GM12878 (cell line): ENCODE data around the gene RASGEF1B. TPM values are rescaled to one million over a fixed set of nuclear protein-coding genes. Genes with fewer than 3 reads are reported as not detected.

Experiments
- ATAC-seq: fragments of 200-7000 bp; cut with Tn5 transposase; 3 replicates; pipeline ENCODE4 v1.9.1; 2020; ENCODE audit warnings: mild to moderate bottlenecking, moderate library complexity
- BruUV-seq: library from RNA; stranded (reverse); fragments of 400-500 nt; replicated peaks from 2 replicates; lab custom pipeline; 2021; lab: Mats Ljungman, UMichigan
- CTCF ChIA-PET: fragments of 300-600 bp; sonication (Branson Sonifier 250); formaldehyde crosslinking; extraction: SDS; loops from one replicate; lab custom pipeline; 2021; ENCODE audit warnings: inconsistent platforms; lab: Yijun Ruan, JAX
- POLR2A ChIA-PET: fragments of 350-600 bp; formaldehyde crosslinking; extraction: SDS; loops from one replicate; lab custom pipeline; 2021; ENCODE audit warnings: inconsistent platforms; lab: Charles Lee
- RAD21 ChIA-PET: fragments of 300-600 bp; sonication (Branson Sonifier 250); formaldehyde crosslinking; loops from one replicate; lab custom pipeline; 2023; ENCODE audit warnings: antibody characterized with exemption; ENCODE audit not compliant: unreplicated experiment; lab: Charles Lee
- SMC1A ChIA-PET: fragments of 300-600 bp; sonication (Branson Sonifier 250); formaldehyde crosslinking; loops from one replicate; lab custom pipeline; 2023; ENCODE audit not compliant: unreplicated experiment, uncharacterized antibody; lab: Charles Lee
- DNase-seq: peaks from one replicate; pipeline ENCODE4 v3.0.0-alpha.2; 2011; ENCODE audit warnings: low read depth, low spot score
- FAIRE-seq: peaks from 3 replicates; lab custom pipeline; 2011; peaks lifted over from hg19 to GRCh38; lab: Jason Lieb, UNC
- H2AFZ ChIP-seq: 2 replicates; pipeline ENCODE4 v1.6.0; 2011; ENCODE audit warnings: low read depth, low read length, control low read depth; ENCODE audit not compliant: control insufficient read depth
- H3K27ac ChIP-seq: 2 replicates; pipeline ENCODE4 v1.5.1; 2011; ENCODE audit warnings: control low read depth; ENCODE audit not compliant: control insufficient read depth, insufficient read depth
- H3K27me3 ChIP-seq, 2 experiments: replicated peaks in 1 of 2; 2 replicates each; pipeline versions ENCODE4 v1.6.0 to v1.6.1; 2011; ENCODE audit warnings: low read length in 1 of 2; ENCODE audit not compliant: control insufficient read depth in 2 of 2, insufficient read depth in 2 of 2
- H3K36me3 ChIP-seq, 2 experiments: 2 replicates each; pipeline ENCODE4 v1.5.1; 2011; ENCODE audit warnings: low read length in 1 of 2; ENCODE audit not compliant: control insufficient read depth in 2 of 2, insufficient read depth in 2 of 2
- H3K4me1 ChIP-seq: 2 replicates; pipeline ENCODE4 v1.6.1; 2011; ENCODE audit warnings: mild to moderate bottlenecking, low read length, moderate library complexity, mixed read lengths; ENCODE audit not compliant: control insufficient read depth, insufficient read depth
- H3K4me2 ChIP-seq: 2 replicates; pipeline ENCODE4 v1.6.0; 2011; ENCODE audit warnings: control low read depth; ENCODE audit not compliant: control insufficient read depth, insufficient read depth
- H3K4me3 ChIP-seq: fragments of 200-600 bp; sonication (generic); 2 replicates; pipeline ENCODE4 v1.5.1; 2016
- H3K79me2 ChIP-seq: 2 replicates; pipeline ENCODE4 v1.6.0; 2011; ENCODE audit warnings: low read length; ENCODE audit not compliant: control insufficient read depth, insufficient read depth
- H3K9ac ChIP-seq: 2 replicates; pipeline ENCODE4 v1.8.0; 2011; ENCODE audit warnings: low read length, control low read depth, mixed read lengths; ENCODE audit not compliant: control insufficient read depth, insufficient read depth
- H3K9me3 ChIP-seq: replicated peaks from 3 replicates; pipeline ENCODE4 v1.5.1; 2011; ENCODE audit warnings: mild to moderate bottlenecking, low read length; ENCODE audit not compliant: control insufficient read depth, insufficient read depth
- H4K20me1 ChIP-seq: 2 replicates; pipeline ENCODE4 v1.6.0; 2011; ENCODE audit not compliant: control insufficient read depth, insufficient read depth
- BRCA1 ChIP-seq: IDR thresholded peaks from 2 replicates; pipeline ENCODE4 v1.6.1; 2011; ENCODE audit warnings: low read depth, low read length, improper control_type of control experiment
- CEBPB ChIP-seq, 2 experiments: fragments of 150-350 bp in 1 of 2; IDR thresholded peaks; 2 replicates each; pipeline ENCODE4 v1.6.1; 2012 to 2014; ENCODE audit warnings: low read depth in 2 of 2, low read length in 2 of 2, borderline replicate concordance in 1 of 2, inconsistent platforms in 1 of 2
- E2F4 ChIP-seq: IDR thresholded peaks from 2 replicates; pipeline ENCODE4 v1.6.1; 2012; ENCODE audit warnings: low read depth, low read length, improper control_type of control experiment
- EP300 ChIP-seq, 2 experiments: fragments of 150-350 bp in 1 of 2; IDR thresholded peaks; 2 replicates each; pipeline ENCODE4 v1.6.1; 2011 to 2012; ENCODE audit warnings: low read depth in 2 of 2, low read length in 2 of 2, borderline replicate concordance in 1 of 2, improper control_type of control experiment in 1 of 2, inconsistent platforms in 1 of 2; ENCODE audit not compliant: control insufficient read depth in 1 of 2
- MEF2A ChIP-seq: IDR thresholded peaks from 2 replicates; pipeline ENCODE4 v1.6.1; 2011; ENCODE audit warnings: low read depth, mild to moderate bottlenecking, low read length, moderate library complexity; ENCODE audit not compliant: insufficient read depth
- MXI1 ChIP-seq: fragments of 150-350 bp; IDR thresholded peaks from 2 replicates; pipeline ENCODE4 v1.6.1; 2011; ENCODE audit warnings: low read depth, mild to moderate bottlenecking, inconsistent platforms, low read length, improper control_type of control experiment
- RAD21 ChIP-seq: IDR thresholded peaks from 2 replicates; pipeline ENCODE4 v1.6.1; 2011; ENCODE audit warnings: mild to moderate bottlenecking, low read depth, low read length, moderate library complexity; ENCODE audit not compliant: insufficient read depth
- RCOR1 ChIP-seq: conservative IDR thresholded peaks from 2 replicates; pipeline ENCODE4 v1.6.1; 2012; ENCODE audit warnings: low read depth, low read length, improper control_type of control experiment
- STAT1 ChIP-seq: fragments of 450-650 bp; conservative IDR thresholded peaks from 2 replicates; pipeline ENCODE4 v1.6.1; 2014; ENCODE audit warnings: antibody characterized with exemption, mild to moderate bottlenecking
- TCF7 ChIP-seq: IDR thresholded peaks from 2 replicates; pipeline ENCODE4 v1.6.1; 2014; ENCODE audit warnings: antibody characterized with exemption, borderline replicate concordance
- ZBTB33 ChIP-seq: fragments of 450-650 bp; IDR thresholded peaks from 2 replicates; pipeline ENCODE4 v1.6.1; 2017; ENCODE audit warnings: mild to moderate bottlenecking
- WGBS: methylation state at CpG from one replicate; pipeline ENCODE4 v1.1.6; 2016; ENCODE audit warnings: low lambda C conversion rate; ENCODE audit not compliant: insufficient replicate concordance, insufficient coverage; ENCODE audit errors: missing lambda C conversion rate; 5-methylcytosine and 5-hydroxymethylcytosine counted together
- in situ Hi-C: fragments of 300-500 bp; cut with MboI; formaldehyde crosslinking; loops from 9 replicates; pipeline ENCODE4 v1.14.3; 2018; ENCODE audit warnings: mixed read lengths
- intact Hi-C: fragments of 100-400 bp; cut with micrococcal nuclease; formaldehyde crosslinking; loops from one replicate; pipeline ENCODE4 v1.14.2; 2022; ENCODE audit not compliant: unreplicated experiment
- polyA plus RNA-seq, 11 experiments: library from polyadenylated mRNA; depleted of rRNA in 4 of 11; unstranded in 6 of 11; stranded (reverse) in 5 of 11; fragments of >200 nt; fragmentation: Nextera tagmentation in 4 of 11; fragmentation: Illumina TruSeq in 1 of 11; extraction: Ambion mirVana in 4 of 11; extraction: Trizol in 1 of 11; gene quantifications; 1 replicate in 1 of 11; 2 replicates in 10 of 11; pipeline versions ENCODE4 v1.2.1 to v1.2.3, GENCODE V29; 2011 to 2016; ENCODE audit warnings: inconsistent platforms in 2 of 11, missing spikeins in 2 of 11, low read depth in 1 of 11
- total RNA-seq, 4 experiments: library from RNA; depleted of rRNA in 3 of 4; stranded (reverse); fragments of >200 nt in 3 of 4; fragmentation: Illumina TruSeq in 1 of 4; extraction: Trizol in 1 of 4; gene quantifications; 2 replicates each; pipeline versions ENCODE4 v1.2.1 to v1.2.3, GENCODE V29; 2013 to 2021
- TF ChIP-seq, protein P1 (sequence below): fragments of 450-650 bp; conservative IDR thresholded peaks from 2 replicates; pipeline ENCODE4 v1.6.1; 2017; ENCODE audit warnings: mild to moderate bottlenecking, moderate library complexity

Gene RASGEF1B
- total and polyA plus RNA-seq, 10 of the 15 experiments (the other 5 are each of a cell fraction or from before 2014, with no cell fraction given) = 0.03 to 0.24 (median 0.10) TPM; not detected in 2

DNA sequence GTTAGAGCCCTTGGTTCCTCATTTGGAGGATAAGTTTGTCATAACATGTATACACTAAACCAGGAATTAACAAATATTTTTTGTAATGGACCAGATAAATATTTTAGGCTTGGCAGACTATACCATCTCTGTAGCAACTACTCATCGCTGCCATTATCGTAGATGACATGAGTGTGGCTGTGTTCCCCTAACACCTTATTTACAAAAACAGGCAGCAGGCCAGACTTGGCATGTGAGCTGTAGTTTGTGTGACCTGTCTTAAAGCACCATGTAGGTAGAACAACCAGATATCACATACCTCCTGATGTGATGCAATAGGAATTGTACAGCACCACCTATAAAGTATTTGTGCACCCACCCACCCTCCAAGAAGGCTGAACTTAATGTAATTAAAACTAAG lies 82.0 kb downstream of the RASGEF1B start:
- 77% methylated on average over 2 of the region's 2 CpGs for WGBS
- DNase-seq (no peak), ATAC-seq (no peak), FAIRE-seq (no peak)
- no TSS peak for BruUV-seq
- Histone ChIP-seq H3K27ac (no peak overlapping the region), H3K27me3 (no peaks in the 10 kb centered on the region), H3K4me3 (no peak overlapping the region), H3K9ac (no peak overlapping the region), H3K36me3 (no peaks in the 10 kb centered on the region), H3K79me2 (no peaks in the 10 kb centered on the region), H3K9me3 (no peaks in the 10 kb centered on the region), H4K20me1 (no peaks in the 10 kb centered on the region), H3K4me2 (no peak overlapping the region), H3K4me1 (no peaks in the 10 kb centered on the region), H2AFZ (no peak overlapping the region)
- ChIA-PET POLR2A (no interaction called here), RAD21 (no interaction called here), CTCF (no interaction called here), SMC1A (no interaction called here)
- in situ Hi-C loops (no loop called here), intact Hi-C loops (no loop called here)
- no peak for TF ChIP-seq MEF2A

DNA sequence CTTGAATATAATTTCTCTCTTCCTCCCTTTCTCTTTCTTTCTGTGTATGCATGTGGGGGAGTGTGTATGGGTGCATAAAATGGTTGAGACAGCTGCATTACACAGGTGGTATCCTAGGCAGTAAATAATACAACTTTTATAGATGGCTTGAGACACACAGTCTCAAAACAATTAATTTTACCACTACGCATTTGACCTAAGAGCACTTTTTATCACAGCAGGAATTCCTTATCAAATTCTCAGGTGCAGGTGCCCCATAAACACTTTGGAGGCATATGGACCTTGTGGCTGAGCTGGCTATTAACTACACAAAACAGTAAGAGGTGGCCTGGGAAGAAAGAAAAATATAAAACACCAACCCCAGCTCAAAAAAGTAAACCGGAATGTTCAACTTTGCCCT lies 91.3 kb downstream of the RASGEF1B start:
- no peak for FAIRE-seq
- WGBS = 40% methylated on average over 2 of the region's 2 CpGs
- POLR2A ChIA-PET = no interaction called here
- Histone ChIP-seq H3K36me3 (no peaks in the 10 kb centered on the region), H3K4me2 (no peak overlapping the region), H3K27me3 (no peaks in the 10 kb centered on the region), H3K9me3 (no peaks in the 10 kb centered on the region), H3K79me2 (no peaks in the 10 kb centered on the region), H3K4me3 (no peak overlapping the region), H3K9ac (no peak overlapping the region), H3K27ac (no peak overlapping the region), H3K4me1 (no peaks in the 10 kb centered on the region), H4K20me1 (no peaks in the 10 kb centered on the region), H2AFZ (no peak overlapping the region)
- DNase-seq = no peak
- SMC1A ChIA-PET = no interaction called here
- ATAC-seq = no peak
- no peak for TF ChIP-seq STAT1
- TF ChIP-seq, protein P1, sequence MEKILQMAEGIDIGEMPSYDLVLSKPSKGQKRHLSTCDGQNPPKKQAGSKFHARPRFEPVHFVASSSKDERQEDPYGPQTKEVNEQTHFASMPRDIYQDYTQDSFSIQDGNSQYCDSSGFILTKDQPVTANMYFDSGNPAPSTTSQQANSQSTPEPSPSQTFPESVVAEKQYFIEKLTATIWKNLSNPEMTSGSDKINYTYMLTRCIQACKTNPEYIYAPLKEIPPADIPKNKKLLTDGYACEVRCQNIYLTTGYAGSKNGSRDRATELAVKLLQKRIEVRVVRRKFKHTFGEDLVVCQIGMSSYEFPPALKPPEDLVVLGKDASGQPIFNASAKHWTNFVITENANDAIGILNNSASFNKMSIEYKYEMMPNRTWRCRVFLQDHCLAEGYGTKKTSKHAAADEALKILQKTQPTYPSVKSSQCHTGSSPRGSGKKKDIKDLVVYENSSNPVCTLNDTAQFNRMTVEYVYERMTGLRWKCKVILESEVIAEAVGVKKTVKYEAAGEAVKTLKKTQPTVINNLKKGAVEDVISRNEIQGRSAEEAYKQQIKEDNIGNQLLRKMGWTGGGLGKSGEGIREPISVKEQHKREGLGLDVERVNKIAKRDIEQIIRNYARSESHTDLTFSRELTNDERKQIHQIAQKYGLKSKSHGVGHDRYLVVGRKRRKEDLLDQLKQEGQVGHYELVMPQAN = no peak
- TF ChIP-seq E2F4 = no peak
- TF ChIP-seq CEBPB (IDR thresholded peaks at IDR 0.05; ENCODE audit: borderline replicate concordance in 1 of 2, low read depth in 2 of 2, low read length in 2 of 2) = no peak
- TF ChIP-seq MXI1 = no peak
- TF ChIP-seq RAD21 = no peak
- TF ChIP-seq ZBTB33 = no peak
- TF ChIP-seq BRCA1 = no peak
- TF ChIP-seq RCOR1 = no peak
- TF ChIP-seq TCF7 = no peak
- no peak for TF ChIP-seq EP300 (IDR thresholded peaks at IDR 0.05; ENCODE audit: borderline replicate concordance in 1 of 2, control insufficient read depth in 1 of 2, low read depth in 2 of 2, low read length in 2 of 2)
- intact Hi-C loops (no loop called here), in situ Hi-C loops (no loop called here)
- BruUV-seq = no TSS peak
- CTCF ChIA-PET = interaction anchor here (1.9 kb wide), 1 partner anchor 29 kb away, joined by 4 read pairs; no protein-coding TSS in a partner anchor
- RAD21 ChIA-PET = no interaction called here
